ENCODE data around the gene PDXK.

Gene PDXK

GRCh38 chr21:43744725-43745124 lies 25.8 kb downstream of the PDXK start:
- DNase-seq: no peak

GRCh38 chr21:43745772-43746517 lies 27.0 kb downstream of the PDXK start:
- DNase-seq: no peak

GRCh38 chr21:43748622-43749021 lies 29.7 kb downstream of the PDXK start:
- no peak for DNase-seq

GRCh38 chr21:43749651-43750262 lies 30.8 kb downstream of the PDXK start:
- no peak for DNase-seq

- DNase-seq: no peak
These were observed 31.6 kb downstream of the PDXK start for GRCh38 chr21:43750339-43751033.

- DNase-seq: no peak
These were observed 33.1 kb downstream of the PDXK start for GRCh38 chr21:43751955-43752591.

- DNase-seq: no peak
These were observed 34.0 kb downstream of the PDXK start for GRCh38 chr21:43752758-43753438.

- no peak for DNase-seq
These were observed 34.5 kb downstream of the PDXK start for GRCh38 chr21:43753439-43753799.

- no peak for DNase-seq
These were observed 36.2 kb downstream of the PDXK start for GRCh38 chr21:43754948-43755781.

- no peak for DNase-seq
These were observed 37.1 kb downstream of the PDXK start for GRCh38 chr21:43755820-43756594.

GRCh38 chr21:43757601-43758000 lies 38.7 kb downstream of the PDXK start:
- no peak for DNase-seq

- no peak for DNase-seq
These were observed 39.2 kb downstream of the PDXK start for GRCh38 chr21:43758111-43758641.

GRCh38 chr21:43758811-43759210 lies 39.9 kb downstream of the PDXK start:
- no peak for DNase-seq

- DNase-seq: no peak
These were observed 40.7 kb downstream of the PDXK start for GRCh38 chr21:43759651-43760050.

- DNase-seq: no peak
These were observed 41.5 kb downstream of the PDXK start for GRCh38 chr21:43760391-43760958.

- DNase-seq: no peak
These were observed 43.0 kb downstream of the PDXK start for GRCh38 chr21:43761886-43762285.

- DNase-seq: no peak
These were observed 43.6 kb downstream of the PDXK start for GRCh38 chr21:43762303-43763128.

- DNase-seq: no peak
These were observed 45.1 kb downstream of the PDXK start for GRCh38 chr21:43763901-43764523.

All from NCI-H2081 (cell line).